ENCODE measurements around the gene HEMGN.
"Not testable (repeated sequence)": the region's sequence is repeated elsewhere in the genome, so short reads cannot be mapped to it uniquely, and the experiment has no call there.

Gene HEMGN

DNA sequence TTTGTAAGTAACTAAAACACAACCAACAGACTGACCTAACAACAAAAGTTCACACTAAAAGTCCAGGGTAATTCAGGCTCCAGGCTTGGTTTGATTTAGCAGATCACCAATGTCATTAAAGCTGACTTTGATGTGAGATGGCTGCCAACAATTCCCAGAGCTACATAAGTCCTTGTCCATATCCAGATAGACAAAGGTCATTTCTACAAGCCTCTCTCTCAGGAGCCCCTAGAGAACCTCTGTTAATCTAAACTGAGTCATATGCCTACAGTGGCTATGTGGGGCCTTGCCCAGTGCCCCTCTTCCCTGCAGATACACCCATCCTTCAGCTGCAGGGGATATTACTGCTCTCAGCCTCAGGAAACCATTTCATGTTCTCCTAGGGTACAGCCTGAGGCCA lies 26.9 kb upstream of the HEMGN start:
- FAIRE-seq: no peak

DNA sequence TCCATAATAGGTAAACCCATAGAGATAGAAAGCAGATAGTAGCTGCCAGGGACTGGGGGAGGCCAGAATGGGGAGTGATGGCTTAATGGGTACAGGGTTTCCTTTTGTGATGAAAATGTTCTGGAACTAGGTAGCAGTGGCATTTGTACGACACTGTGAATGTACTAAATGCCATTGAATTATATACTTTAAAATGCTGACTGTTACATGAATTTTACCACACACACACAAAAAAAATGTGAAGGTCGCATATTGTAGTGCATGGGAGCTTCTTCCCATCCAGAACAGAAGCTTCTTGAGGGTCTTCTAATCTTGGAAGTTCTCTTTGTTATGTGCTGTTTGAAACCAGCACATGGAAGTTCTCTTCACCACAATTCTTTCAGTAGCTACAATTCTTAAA lies 25.3 kb upstream of the HEMGN start:
- FAIRE-seq: no peak

DNA sequence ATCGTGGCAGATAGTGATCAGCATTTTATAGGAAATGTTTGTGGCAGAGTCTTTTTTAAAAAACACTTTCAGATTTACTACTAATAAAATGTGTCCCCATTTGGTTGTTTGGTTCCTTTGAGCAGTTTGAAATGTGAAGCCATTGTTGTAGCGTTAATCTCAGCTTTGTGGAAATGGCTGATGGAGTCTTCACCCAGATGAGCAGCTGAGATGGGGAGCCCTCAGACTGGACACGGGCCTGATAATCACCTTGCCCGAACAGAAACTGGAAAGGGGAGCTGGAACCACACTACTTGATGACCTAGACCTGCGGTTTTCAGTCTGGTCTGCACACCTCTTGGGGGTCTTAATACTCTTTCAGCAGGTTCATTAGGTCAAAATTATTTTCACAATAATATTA lies 24.6 kb upstream of the HEMGN start:
- FAIRE-seq: no peak

DNA sequence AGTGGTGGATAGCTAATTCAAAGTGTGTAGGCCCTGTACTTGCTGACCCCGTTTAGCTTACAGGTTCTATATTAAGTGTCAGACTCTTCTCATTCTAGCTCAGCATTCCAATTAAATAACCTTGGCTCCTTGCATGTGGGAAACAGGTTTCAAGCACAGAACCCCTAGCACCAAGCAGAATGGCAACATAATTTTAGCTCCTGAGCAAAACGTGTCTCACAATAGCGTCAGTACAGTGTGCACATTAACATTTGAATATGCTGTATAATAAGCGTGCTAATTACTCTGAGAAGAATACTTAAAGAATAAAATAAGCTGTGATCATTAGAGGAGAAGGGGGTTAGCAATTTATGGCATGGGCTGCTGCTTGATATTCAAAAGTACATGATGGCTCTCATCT lies 24.2 kb upstream of the HEMGN start:
- no peak for FAIRE-seq

DNA sequence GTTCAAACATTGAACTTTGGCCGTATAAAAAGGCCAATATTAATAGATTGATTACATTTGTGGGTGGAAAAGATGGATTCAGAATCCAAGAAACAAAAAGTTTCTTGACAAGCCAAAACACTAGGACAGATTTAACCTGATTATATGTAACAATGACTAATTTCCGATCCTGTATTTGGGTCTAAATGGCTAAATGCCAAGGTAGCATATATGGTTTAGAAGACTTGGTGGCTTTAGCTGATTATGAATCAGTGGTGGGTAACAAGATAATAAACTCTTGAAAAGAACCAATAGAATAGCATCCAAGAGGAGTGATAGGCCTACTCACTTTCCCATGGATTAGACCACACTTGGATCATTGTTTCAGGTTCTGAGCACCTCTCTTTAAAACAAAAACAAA lies 23.4 kb upstream of the HEMGN start:
- FAIRE-seq: no peak

DNA sequence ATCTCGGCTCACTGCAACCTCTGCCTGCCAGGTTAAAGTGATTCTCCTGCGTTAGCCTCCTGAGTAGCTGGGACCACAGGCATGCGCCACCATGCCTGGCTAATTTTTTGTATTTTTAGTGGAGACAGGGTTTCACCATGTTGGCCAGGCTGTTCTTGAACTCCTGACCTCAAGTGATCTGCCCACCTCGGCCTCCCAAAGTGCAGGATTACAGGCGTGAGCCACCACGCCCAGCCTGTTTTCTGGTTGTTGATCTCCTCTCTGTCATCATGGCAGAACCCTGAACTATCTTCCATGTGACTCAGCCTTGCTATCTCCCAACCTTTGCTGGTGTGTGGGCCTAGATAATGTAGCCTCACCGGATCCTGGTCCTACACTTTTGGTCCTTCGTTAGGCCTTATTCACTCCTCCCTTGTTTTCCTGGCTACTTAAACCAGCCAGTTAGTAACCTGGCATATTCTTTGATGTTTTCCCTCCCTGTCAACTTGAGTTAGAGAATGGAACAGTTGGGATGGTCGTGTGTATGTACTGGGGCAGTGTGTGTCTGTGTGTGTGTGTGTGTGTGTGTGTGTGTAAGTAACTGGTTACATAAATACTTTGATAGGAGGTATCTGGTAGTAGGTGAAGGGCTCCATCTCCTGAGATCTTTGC lies 22.8 kb upstream of the HEMGN start:
- not testable (repeated sequence) for FAIRE-seq

DNA sequence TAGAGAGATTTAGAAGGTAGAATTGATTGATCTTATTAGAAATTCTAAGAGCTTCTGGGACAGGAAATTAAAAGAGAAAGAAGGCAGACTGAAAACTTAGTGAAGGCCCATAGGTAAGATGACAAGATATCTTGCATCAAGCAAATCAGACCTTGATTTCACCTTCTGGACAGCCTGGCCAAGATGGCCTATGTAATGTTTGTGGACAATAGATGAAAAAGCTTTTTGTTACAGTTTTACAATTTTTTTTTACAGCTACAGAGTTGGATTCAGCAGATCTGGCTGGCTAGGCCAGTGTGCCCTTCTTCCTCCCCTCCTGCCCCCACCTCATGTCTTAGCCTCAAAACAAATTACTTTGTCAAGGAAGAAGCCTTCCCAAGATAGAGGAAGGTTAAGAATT lies 21.6 kb upstream of the HEMGN start:
- FAIRE-seq: no peak

DNA sequence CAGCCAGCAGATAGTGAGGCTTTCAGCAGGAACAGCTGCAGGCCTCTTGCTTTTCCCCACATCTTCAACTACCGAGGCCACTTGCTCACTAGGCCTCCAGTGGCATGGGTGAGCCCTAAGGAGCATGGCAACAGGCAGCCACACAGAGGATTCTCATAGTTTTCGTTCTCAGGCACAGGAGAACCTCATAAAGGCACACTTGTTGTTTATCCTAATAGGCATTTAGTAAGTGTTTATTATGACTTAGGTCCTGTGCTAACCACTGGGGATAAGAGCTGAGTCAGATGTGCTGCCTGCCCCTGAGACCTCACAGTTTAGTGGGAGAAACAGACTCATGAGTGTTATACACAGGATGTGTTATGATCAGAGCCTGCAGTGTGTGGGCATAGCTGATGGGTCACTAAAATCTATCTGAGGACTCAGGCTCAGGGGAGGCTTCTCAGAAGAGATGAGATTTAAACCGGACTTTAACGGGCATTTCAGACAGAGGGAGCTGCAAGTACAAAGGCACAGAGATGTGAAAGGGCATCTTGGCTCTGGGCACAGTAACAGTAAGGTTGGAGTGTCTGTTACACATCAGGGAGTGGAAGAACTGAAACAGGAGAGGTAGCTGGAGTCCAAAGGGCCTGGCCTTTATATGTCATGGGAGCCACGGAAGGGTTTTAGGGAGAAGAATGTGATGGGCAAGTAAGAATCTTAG lies 21.0 kb upstream of the HEMGN start:
- no peak for FAIRE-seq

DNA sequence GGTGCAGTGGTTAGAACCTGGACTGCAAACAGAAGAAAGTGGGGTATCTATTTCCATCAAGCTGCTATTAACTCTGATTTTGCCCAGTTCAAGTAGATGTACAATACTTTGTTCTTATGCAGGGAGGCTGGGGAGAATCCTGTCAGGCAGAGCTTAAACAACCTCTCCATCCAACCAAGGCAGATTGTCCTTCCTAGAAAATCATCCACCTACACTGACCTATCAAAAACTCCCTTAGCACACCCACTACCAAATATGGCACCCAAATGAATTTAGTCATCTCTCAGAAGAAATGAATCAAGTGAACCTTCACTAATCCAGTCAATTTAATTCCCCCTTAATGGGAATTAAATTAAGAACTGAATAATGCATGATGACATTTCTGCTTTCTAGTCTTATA lies 18.4 kb upstream of the HEMGN start:
- no peak for FAIRE-seq

DNA sequence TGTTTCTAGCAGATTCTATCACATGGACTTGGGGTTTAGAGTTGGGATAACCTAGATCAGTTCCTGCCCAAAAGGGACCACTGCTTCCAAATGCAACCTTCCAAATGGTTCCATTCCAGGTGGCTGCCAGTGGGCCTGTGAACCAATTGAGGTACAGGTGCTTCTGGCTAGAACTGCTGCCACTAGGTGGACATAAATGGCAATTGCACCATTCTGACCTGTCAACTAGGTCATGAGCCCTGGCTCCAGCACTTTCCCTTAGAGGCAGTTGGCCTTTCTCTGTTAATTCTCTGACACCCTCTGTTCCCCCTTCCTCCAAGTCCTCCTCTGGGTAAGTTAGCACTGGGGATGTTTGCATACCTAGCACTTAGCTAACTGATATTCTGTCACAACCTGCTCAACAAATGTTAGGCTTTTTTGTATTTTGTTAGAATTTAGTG lies 16.6 kb upstream of the HEMGN start:
- FAIRE-seq: no peak

DNA sequence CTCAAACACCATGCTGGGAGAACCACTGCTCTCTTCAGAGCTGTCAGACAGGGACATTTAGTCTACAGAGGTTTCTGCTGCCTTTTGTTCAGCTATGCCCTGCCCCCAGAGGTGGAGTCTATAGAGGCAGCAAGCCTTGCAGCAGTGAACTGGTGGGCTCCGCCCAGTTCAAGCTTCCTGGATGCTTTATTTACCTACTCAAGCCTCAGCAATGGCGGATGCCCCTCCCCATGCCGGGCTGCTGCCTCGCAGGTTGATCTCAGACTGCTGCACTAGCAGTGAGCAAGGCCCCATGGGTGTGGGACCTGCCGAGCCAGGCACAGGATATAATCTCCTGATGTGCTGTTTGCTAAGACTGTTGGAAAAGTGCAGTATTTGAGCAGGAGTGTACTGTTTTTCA lies 12.9 kb upstream of the HEMGN start:
- not testable (repeated sequence) for FAIRE-seq

DNA sequence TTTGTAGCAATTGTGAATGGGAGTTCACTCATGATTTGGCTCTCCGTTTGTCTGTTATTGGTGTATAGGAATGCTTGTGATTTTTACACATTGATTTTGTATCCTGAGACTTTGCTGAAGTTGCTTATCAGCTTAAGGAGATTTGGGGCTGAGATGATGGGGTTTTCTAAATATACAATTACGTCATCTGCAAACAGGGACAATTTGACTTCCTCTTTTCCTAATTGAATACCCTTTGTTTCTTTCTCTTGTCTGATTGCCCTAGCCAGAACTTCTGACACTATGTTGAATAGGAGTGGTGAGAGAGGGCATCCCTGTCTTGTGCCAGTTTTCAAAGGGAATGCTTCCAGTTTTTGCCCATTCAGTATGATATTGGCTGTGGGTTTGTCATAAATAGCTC lies 9.1 kb upstream of the HEMGN start:
- FAIRE-seq: not testable (repeated sequence)

DNA sequence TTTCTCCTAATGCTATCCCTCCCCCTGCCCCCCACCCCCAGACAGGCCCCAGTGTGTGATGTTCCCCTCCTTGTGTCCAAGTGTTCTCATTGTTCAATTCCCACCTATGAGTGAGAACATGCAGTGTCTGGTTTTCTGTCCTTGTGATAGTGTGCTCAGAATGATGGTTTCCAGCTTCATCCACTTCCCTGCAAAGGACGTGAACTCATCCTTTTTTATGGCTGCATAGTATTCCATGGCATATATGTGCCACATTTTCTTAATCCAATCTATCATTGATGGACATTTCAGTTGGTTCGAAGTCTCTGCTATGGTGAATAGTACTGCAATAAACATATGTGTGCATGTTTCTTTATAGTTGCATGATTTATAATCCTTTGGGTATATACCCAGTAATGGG lies 7.5 kb upstream of the HEMGN start:
- FAIRE-seq: not testable (repeated sequence)

DNA sequence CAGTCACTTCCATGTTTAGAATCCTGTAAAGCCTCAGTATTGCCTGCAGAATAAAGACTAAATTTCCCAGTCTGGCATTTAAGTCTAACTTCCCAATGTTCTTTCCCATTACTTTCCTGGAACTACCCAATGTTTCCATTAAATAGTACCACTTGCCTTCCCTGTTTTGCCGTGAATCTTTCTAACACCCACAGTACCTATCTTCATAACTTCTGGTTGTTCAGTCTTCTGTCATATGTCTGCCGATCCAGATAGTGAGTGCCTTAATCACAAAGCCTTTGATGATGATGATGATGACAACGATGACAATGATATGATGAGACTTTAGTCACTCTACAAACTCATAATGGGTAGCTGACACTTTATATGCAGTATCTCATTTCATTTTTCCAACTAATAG lies 6.6 kb upstream of the HEMGN start:
- FAIRE-seq: no peak

DNA sequence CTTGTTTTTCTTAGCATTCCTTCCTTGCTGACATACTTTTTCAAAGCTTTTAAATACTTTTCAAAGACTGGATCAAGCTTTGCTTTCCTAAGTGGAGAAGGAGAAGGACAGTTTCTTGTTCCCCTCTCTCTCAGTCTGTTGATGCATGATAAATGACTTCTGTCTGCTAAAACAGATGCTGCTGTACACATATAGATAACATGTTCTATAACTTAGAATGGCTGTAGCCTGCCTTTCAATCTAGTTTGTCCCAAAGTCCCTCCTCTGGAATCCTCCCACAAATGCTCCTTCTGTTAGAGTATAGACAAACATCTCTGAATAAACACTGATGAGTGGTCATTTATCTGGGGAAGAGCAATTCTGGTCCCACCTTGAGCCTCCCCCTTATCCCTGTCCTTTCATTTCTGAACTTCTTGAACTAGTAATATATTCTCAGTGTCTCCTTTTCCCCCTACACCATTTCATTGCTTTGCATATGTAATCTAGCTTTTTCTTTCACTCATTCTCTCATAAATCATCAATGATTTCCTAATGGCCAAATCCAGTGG lies 5.4 kb upstream of the HEMGN start:
- no peak for FAIRE-seq

DNA sequence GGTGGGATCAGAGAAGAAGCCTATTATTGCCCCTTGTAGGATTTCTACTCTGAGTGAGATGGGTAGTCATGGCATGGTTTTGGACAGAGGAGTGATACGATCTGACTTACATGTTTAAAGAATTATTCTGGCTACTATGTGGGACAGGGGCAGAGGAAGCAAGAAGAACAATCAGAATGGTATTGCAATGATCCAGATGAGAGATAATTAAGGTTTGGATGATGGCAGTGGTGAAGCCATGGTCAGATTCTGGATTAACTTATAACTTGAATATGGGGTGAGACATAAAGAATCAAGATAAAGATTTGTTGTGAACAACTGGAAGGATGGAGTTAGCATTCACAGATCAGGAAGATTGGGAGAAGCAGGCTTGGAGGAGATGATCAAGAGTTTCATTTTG lies 3.4 kb upstream of the HEMGN start:
- FAIRE-seq: no peak

DNA sequence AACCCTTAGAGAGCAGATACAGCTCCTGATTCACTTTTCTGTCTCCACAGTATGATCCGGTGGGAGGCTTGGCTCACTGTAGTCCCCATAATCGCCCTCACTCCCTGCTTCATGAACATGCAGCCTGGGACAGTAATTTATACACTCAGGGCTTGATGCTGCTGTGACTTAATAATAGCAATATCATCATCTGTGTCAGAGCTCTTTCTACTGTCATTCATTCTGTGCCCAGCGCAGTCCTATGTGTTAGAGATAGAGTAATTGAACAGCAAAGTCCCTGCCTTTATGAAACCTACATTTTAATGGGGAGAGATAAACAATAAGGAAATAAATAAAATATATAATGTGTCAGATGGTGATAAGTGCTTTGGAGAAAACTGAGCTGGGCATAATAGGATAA lies 2.8 kb upstream of the HEMGN start:
- no peak for FAIRE-seq

DNA sequence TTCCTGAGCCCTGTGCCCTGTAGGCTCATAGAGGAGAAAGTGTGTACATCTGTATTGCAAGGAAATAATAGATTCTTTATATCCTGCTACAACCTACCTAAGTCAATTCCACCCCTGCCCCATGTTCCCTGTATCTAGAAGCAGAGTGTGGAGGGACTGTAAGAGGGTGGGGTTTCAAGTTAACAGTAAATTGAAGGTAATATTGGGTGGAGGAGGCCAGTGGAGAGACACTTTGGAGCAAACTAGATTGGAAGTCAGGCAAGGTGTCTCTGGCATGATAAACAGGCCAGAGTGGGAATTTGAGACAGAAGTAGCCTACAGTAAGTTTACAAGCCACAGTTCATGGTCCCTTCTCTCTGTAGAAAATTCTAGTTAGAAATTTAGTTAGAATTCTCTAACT lies 2.3 kb upstream of the HEMGN start:
- no peak for FAIRE-seq

DNA sequence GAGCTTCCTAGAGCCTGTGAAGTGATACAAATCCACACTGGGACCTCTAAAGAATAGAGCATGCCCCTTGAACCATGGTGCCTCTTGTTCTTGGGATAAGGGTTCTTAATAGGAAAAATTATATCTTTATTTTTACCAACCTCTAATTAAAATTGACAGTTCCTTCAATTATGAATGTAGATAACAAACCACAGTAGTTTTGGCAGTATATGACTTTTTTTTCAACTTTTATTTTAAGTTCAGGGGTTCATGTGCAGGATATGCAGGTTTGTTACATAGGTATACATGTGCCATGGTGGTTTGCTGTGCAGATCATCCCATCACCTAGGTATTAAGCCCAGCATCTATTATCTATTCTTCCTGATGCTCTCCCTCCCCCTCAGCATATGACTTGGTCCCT lies 974 bp downstream of the HEMGN start:
- FAIRE-seq: no peak

DNA sequence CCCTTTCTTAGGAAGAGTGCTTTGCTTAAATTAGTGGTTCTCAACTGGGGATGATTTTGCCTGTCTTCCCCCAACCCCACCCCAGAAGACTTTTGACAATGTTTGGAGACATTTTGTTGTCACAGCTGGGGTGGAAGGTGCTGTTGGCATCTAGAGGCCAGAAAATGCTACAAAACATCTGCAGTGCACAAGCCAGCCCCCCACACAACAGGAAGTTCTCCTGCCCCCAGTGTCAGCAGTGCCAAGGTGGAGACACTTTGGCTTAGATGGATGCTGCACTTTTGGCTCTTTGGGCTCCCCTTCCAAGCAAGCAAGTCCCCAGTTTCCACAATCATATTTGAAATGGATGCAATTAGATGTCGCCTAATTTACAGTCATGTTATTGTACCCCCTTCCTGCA lies 2.7 kb downstream of the HEMGN start:
- FAIRE-seq: no peak

DNA sequence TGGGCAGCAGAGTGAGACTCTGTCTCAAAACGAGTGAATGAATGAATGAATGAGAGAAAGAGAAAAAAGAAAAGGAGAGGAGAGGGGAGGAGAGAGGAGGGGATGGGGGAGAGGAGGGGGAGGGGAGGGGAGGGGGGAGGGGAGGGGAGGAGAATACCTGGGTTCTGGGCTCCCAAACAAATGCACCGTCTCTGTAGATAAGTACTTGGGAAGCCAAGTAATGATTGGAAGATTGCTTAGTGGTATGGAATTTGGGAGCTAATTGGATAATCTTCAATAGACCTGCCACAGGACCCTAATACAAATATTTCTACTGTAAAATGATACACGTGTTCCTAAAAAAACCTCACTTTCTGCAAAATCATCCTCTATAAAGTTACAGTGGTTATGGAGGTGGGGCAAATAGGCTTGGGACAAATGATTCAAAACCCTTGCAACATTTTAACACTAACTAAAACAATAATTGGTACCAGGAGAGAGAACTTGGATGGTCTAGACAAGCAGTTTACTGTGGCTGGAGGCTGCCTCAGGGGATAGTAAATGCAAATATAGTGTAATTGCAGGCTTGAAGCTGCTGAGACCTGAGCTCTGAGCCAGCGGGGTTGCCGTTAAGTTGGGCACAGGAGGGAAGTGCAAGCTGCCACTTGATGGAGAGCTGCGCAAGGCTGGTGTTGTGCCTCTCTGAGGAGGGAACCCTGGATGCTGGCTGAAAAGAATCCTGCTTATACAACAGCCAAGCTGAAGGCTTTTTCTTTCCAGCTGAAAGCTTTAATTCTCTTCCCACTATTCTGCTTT lies 3.5 kb downstream of the HEMGN start:
- FAIRE-seq: no peak

DNA sequence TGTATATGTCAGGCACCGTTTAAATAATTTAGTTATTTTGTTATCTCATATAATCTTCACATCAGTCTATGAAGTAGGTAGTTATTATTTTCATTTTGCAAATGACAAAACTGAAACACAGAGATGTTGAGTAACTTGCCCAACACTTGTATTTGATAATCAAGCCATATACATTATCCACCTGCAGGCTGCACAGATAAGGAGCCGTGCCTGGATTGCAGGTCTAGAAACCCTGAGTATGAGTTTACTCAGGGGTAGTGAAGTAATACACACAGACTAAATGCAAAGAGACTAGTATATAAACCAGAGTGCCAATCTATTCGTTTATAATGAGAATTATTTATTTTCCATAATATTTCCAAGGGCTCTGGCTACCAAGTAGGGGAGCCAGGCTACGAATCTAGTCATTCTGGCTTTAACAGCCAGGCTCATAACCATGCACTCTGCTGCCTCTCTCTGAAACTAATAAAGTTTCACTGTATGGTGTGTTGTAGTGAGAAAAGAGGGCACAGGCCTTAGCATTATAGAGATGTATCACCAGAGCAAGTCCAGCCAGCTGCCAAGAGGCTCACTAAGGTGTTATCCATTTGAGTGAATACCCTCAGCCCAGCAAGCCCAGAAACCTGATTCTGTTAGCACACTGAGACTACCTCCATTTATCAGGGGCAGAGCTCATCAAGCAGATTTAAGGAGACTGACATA lies 4.5 kb downstream of the HEMGN start:
- no peak for FAIRE-seq

DNA sequence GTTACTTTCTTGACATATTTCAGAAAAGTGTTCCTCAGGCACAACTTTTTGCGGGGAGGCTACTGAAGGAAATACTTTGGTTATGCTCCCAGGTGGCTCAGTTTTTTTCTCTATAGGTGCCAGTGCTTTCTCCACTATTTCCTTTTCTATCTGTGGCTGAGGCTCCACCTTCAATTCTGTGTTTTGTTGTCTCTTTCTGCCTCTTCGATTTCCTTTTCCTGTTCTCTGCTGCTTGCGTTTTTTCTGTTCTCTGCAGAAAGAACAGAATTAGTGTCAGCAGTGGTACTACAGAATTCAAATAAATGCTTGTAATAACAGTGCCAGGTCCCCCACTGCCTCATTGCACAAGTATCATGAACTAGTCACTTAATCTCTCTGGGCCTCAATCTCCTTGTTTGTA lies 7.0 kb downstream of the HEMGN start:
- FAIRE-seq: no peak
